GM18519 (cell line): ENCODE results near the gene ABCG2.
"Not testable (repeated sequence)": the region's sequence is repeated elsewhere in the genome, so short reads cannot be mapped to it uniquely, and the experiment has no call there.

Experiments
- ATAC-seq: cut with Tn5 transposase; IDR thresholded peaks from one replicate; pipeline ENCODE4 v1.9.1; 2021; ENCODE audit warnings: mild to moderate bottlenecking, moderate library complexity; ENCODE audit not compliant: unreplicated experiment, low FRiP score

ABCG2 gene

DNA sequence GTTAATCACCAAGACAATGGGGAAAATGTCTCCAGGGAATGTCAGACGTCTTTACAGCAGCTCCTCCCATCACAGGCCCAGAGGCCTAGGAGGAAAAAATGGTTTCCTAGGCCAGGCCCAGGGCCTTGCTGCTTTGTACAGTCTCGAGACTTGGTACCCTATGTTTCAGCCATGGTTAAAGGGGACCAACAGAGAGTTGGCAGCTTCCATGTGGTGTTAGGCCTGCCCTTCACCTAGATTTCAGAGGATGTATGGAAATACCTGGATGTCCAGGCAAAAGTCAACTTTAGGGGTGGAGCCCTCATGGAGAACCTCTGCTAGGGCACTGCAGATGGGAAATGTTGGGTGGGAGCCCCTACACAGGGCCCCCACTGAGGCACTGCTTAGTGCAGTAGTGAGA is 38.5 kb downstream of the ABCG2 start:
- ATAC-seq = no peak

GRCh38 chr4:88115587-88115986 is 42.9 kb downstream of the ABCG2 start:
- no peak for ATAC-seq

DNA sequence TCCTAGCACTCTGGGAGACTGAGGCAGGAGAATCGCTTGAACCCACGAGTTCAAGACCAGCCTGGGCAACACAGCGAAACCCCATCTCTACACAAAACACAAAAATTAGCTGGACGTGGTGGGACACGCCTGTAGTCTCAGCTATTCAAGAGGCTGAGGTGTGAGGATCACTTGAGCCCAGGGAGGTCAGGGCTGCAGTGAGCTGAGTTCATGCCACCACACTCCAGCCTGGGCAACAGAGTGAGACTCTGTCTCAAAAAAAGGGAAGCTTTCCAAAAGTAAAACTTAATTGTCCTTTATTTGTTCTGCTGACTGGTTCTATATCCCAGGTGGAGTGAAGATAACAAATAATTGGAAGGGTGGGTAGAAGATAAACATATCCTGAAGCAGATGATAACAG is 45.6 kb downstream of the ABCG2 start:
- ATAC-seq = no peak

- ATAC-seq = no peak
These were observed 47.6 kb downstream of the ABCG2 start for GRCh38 chr4:88110826-88111225.

GRCh38 chr4:88109123-88109881 is 49.1 kb downstream of the ABCG2 start:
- no peak for ATAC-seq

DNA sequence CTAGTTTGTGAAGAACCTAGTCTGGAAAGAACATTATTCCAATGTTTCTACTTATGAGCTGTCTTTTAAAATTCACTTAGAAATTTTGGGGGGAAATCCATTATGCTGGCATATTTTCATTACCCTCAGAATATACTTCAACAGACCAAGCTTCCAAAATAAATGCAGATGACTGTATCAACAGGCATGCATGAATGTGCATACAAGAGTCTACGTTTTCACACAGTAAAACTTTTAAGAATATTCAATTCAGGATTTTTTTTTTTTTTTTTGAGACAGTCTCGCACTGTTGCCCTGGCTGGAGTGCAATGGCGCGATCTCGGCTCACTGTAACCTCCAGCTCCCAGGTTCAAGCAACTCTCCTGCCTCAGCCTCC is 49.7 kb downstream of the ABCG2 start:
- no peak for ATAC-seq

- ATAC-seq = not testable (repeated sequence)
These were observed 50.4 kb downstream of the ABCG2 start for GRCh38 chr4:88108108-88108465.

DNA sequence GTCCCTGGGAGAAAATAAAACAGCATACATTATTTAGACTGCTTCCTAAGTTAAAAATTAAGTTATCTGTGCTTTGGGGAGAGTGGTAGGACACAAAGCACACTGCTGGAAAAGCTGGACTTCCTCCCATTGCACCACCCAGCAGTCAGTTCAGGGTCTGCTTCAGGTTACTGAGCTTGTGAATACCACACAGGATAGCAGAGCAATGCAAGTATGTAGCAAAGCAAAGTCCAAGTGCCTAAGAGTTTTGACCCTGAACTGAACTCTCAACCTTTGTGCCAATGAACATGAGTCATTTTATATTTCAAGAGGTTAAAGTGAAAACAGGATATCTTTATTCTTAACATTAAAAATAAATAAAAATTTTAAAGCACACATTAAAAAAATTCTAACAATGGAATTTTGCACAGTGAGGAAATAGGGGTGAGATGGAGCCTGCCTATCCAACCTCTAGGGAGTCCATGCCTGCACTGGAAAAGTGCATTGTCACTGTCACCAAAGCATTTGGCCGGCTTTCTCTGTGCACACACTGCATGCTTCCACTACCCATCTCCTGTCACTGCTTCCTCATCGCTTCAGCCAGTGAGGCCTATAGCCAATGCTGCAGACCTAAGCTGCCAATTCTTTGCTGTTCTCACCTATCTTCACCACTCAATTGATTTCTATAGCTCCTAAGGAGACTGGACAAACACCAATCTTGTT is 50.9 kb downstream of the ABCG2 start:
- no peak for ATAC-seq

DNA sequence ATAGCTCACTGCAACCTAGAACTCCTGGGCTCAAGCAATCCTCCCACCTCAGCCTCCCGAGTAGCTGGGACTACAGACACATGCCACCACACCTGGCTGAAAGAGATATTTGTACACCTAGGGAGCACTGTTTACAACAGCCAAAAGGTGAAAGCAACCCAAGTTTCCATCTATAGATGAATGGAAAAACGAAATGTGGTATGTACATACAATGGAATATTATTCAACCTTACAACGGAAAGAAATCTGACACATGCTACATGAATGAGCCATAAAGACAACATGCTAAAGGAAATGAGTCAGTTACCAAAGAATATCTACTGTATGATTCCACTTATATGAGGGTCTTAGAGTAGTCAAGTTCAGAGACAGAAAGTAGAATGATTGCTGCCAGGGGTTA is 52.2 kb downstream of the ABCG2 start:
- no peak for ATAC-seq

DNA sequence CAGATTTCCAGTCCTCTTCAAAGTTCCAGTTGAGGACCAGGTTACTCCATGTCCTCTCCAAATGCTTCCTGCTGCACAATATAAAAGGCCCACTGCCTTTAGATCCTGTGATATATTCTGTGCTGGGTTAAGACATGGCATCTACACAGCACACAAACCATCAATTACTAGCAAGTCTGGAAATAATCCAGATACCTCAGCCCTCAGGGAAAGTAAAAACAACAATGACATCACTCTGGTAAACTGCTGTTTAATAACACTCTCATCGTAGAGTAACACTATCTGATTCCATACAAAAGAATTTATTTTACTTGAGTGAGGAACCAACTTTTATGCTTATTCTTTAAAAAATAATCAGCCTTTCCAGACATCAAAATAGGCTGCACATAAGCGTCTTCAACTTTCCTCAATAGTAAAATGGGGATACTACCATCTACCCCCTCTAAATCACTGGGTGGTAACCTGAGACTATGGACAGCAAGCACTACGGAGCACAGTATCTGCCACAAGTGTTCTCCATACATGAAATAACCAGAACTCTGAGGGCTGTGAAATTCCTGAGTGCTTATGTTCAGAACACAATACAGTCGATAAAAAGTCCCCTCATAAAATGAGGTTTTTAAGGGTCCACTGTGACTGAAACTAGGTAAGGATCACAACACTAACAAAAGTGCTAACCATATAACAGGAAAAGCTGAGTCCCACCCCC is 53.4 kb downstream of the ABCG2 start:
- ATAC-seq = no peak

DNA sequence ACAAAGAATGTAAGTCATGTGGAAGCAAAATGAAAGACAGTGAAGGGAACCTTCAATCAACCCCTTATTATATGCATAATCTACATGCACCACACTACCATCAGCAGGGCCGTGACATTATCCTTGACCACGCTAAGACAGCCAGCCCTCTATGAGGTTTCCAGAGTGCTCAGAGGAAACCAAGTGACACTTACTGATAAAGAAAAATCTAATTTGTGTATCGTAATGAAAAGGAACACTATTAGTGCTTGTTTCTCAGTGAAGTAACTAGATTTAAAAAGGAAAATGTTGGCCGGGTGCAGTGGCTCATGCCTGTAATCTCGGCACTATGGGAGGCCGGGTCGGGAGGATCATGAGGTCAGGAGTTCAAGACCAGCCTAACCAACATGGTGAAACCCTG is 56.4 kb downstream of the ABCG2 start:
- no peak for ATAC-seq

- ATAC-seq = no peak
These were observed 57.3 kb downstream of the ABCG2 start for GRCh38 chr4:88101165-88101564.

- no peak for ATAC-seq
These were observed 59.3 kb downstream of the ABCG2 start for GRCh38 chr4:88098993-88099752.

DNA sequence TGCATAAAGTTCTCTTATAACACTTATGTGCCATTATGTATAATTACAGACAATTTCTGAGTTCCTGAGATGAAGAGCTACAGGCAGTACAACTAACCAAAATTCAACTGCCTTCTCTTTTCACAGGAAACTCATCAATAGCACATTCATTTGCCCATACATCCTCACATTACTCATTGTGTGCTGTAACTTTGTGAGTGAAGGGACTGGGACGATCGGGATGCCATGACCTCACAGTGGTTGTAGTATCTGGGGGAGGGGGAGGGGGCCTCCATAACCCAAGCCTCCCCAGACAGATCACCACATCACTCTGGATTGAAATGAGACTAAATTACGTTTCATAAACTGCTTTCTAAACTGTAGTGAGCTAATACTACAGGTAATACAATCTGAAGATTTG is 60.7 kb downstream of the ABCG2 start:
- no peak for ATAC-seq

GRCh38 chr4:88097301-88097700 is 61.1 kb downstream of the ABCG2 start:
- ATAC-seq = no peak

GRCh38 chr4:88093874-88094273 is 64.6 kb downstream of the ABCG2 start:
- no peak for ATAC-seq

DNA sequence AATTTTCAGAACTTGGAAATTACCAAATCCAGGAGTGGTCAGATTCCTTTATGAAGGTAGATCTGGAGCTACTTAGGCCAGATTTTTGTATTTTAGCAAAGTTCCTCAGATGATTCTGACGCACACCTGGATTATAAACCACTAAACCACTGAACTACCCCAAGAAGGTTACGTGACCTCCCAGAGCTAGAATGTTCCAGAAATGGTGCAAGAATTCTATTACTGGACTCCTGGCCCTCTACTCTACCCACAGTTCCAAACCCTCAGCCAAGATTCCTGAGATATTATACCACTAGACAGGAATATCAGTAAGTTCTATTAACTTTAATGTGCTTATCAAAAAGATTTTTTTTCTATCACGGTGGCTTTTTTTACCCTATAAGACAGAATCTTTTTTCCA is 67.1 kb downstream of the ABCG2 start:
- no peak for ATAC-seq

DNA sequence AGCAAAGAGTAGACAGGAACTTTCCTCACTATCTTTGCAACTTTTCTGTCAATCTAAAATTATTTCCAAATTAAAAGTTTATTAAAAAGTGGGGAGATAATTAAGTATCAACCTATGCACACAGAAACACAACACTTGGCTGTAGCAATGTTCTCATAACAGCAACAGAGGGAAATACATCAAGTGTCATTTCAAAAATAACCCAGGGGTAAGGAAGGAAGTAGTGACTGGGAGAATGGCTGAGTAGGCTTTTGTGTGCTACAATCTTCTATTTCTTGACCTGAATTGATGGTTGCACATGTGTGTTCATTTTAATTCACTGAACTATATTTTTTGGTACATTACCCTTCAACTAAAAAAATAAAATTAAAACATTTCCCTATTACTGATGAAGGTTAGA is 67.5 kb downstream of the ABCG2 start:
- no peak for ATAC-seq

DNA sequence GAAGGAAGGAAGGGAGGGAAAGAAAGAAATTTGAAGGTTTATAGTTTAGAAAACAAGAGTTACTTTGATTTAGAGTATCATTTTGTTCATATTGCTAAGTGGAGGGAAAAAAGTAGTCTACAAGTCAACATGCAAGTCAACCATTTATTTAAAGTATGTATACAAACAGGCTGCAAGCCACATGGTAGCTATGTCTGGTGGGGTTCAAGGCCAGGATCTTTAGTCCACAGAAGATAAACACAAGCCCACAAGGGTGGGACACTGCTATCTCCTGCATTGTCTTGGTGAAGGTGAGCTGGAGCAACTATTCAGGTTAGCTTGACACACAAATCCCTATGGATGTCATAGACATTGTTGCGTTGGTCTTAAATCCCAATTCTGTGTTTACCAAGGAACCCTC is 71.4 kb downstream of the ABCG2 start:
- ATAC-seq = no peak

GRCh38 chr4:88080626-88081025 is 77.8 kb downstream of the ABCG2 start:
- no peak for ATAC-seq

DNA sequence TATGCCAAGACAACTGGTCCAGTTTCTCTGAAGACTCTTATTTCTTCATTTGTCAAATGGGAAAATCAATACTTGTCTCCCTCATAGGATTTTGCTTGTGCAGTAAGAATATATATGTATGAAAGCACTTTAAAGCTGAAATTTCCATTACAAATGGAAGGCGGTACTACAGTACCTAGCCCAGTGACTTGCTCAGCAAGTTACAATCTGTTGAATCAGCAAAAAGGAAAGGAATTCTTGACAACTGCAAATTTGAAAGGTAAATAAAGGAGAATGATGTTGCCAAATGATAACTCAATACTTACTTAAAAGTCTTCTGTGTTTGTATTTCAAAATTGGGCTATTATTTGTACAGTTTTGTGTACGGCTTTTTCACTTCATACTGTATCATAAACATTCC is 79.9 kb downstream of the ABCG2 start:
- ATAC-seq = no peak
